ENCODE measurements around the gene HOXD13. TPM values are rescaled to one million over a fixed set of nuclear protein-coding genes. Genes with fewer than 3 reads are reported as not detected.

The HOXD13 gene
- total RNA-seq, 4 donors from 2014 or later: 4.9 TPM; not detected in 3

DNA sequence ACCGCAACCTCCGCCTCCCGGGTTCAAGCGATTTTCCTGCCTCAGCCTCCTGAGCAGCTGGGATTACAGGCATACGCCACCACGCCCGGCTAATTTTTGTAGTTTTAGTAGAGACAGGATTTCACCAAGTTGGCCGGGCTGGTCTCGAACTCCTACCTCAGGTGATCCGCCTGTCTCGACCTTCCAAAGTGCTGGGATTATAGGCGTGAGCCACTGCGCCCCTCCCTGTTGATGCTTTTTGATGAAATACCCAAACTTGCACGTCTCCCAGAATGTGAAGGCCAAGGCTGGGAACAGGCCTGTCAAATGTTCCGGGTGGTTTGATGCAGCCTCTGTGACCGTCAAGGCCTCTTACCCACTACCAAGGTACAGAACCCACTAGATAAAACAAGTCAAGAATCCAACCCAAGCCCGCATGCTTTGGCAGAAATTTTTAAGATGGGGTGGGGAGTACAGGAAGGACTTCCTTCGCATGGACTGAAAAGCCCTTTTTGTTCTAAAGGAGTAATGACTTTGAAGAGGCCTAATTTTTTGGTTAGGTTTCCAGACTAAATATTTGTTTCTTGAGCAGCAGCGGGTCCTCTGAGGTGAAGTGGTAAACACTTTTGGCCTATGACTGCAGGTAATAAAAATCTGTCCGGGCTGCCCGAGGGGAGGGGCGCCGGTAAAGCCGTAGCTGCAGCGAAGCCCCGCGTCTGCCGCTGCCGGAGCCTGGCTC lies 5.0 kb upstream of the HOXD13 start:
- intact Hi-C loops (cut with DNase I; ENCODE audit: low total_unique reads): loop anchor here (10.0 kb wide), 1 partner anchor 403 kb away; no protein-coding TSS in a partner anchor
- no peaks in the 10 kb centered on the region for H3K36me3 ChIP-seq
- peaks cover 0 to 6% of the 10 kb centered on the region in 2 donors for H3K4me1 ChIP-seq
- no peak overlapping the region for H3K27ac ChIP-seq
- TF ChIP-seq POLR2A (IDR thresholded peaks at IDR 0.05): no peak
- TF ChIP-seq, protein P1, sequence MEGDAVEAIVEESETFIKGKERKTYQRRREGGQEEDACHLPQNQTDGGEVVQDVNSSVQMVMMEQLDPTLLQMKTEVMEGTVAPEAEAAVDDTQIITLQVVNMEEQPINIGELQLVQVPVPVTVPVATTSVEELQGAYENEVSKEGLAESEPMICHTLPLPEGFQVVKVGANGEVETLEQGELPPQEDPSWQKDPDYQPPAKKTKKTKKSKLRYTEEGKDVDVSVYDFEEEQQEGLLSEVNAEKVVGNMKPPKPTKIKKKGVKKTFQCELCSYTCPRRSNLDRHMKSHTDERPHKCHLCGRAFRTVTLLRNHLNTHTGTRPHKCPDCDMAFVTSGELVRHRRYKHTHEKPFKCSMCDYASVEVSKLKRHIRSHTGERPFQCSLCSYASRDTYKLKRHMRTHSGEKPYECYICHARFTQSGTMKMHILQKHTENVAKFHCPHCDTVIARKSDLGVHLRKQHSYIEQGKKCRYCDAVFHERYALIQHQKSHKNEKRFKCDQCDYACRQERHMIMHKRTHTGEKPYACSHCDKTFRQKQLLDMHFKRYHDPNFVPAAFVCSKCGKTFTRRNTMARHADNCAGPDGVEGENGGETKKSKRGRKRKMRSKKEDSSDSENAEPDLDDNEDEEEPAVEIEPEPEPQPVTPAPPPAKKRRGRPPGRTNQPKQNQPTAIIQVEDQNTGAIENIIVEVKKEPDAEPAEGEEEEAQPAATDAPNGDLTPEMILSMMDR (IDR thresholded peaks at IDR 0.05): no peak
- no peak for DNase-seq
- H3K9me3 ChIP-seq: no peaks in the 10 kb centered on the region
- peaks cover 57 to 92% of the 10 kb centered on the region in 2 donors for H3K27me3 ChIP-seq
- H3K4me3 ChIP-seq: no peak overlapping the region

DNA sequence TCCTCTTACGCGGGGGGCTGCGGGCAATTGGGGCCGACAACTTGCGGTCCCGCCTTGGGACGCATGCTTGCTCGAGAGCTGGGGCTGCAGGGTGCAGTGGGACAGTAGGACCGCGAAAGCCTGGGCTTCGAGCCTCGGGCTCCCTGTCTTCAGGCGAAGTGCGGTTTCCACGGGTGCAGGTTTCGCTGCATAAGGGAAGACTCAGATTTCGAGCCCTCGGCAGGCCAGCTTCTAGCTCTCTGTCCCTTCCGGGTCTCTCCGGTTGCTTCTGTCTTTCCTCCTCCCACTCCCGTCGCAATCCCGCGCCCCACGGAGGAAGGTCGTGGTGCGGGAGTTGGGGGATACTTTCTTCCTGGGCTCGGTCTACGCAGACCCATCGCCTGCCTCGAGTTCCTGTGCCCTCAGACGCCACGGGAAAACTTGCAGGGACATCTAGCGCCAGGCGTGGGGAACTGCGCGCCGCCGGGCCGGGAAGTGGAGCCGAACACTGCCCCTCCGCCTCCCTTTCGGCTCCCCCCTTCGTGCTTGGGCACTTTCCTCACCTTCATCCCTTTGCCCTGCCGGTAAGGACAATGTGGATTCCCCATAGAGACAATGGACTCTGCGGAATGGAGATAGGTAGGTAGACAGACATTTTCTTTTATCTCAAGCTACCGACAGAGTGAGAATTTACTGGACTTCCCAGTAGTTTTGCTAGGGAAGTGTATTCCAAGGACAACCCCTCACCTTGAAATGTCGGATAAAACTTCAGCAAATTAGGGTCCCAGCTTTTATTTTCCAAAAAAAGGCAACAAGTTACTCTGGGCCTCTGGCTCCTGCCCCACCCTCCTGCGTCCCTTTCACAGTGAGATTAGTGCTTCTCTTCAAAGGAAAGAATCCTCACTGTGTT lies 4.2 kb upstream of the HOXD13 start:
- intact Hi-C loops (cut with DNase I; ENCODE audit: low total_unique reads): loop anchor here (10.0 kb wide), 1 partner anchor 403 kb away; no protein-coding TSS in a partner anchor
- peaks cover 55 to 87% of the 10 kb centered on the region in 2 donors for H3K27me3 ChIP-seq
- H3K36me3 ChIP-seq: no peaks in the 10 kb centered on the region
- H3K9me3 ChIP-seq: no peaks in the 10 kb centered on the region
- peak in 1 of 2 donors; percentile 51 for DNase-seq
- no peak for TF ChIP-seq POLR2A (IDR thresholded peaks at IDR 0.05)
- TF ChIP-seq, protein P1 (IDR thresholded peaks at IDR 0.05): peak; percentile 54 to 79 (median 58)
- peaks cover 0 to 10% of the 10 kb centered on the region in 2 donors for H3K4me1 ChIP-seq
- no peak overlapping the region for H3K4me3 ChIP-seq
- no peak overlapping the region for H3K27ac ChIP-seq

DNA sequence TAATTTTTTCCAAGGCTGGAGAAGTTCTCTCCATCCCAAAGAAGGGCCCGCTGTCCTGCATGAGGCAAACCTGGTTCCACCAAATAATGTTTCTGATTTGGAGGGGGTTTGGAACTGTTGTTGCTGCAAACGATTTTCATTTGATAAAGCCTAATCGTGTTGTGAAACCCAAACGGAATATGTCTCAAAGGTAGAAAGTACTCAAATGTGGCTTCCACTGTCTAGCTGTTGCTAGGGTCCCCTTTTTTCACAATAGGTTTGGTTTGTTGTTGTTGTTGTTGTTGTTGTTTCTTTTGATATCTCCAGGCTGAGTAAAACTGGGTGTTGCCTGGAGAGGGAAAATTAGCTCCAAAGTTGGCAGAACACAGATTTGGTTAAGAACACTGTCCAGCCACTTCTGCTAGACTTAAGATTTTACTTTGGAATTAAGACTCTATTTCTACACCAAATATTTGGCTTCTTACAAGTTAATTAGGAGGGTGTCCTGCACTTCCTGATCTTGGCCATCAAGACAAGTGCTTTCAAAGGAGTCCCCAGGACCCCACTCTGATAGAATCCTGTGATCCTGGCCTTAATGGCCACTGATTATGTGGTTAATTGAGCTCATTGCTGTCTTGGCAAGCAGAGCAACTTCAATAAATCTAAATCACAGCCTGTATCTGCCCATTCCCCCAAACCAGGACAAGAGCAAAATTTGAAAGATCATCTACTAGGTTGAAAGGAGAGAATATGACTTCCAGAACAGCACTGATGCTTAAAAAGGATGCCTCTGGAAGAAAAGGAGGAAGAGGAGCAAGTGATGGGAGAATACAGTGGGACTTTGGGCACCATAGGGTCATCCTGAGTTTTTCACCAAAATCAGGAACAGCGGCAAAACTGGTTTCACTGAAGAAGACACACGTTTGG lies 3.3 kb upstream of the HOXD13 start:
- peaks cover 47 to 88% of the 10 kb centered on the region in 2 donors for H3K27me3 ChIP-seq
- H3K9me3 ChIP-seq: no peaks in the 10 kb centered on the region
- DNase-seq: no peak
- H3K36me3 ChIP-seq: no peaks in the 10 kb centered on the region
- H3K4me3 ChIP-seq: no peak overlapping the region
- peaks cover 0 to 12% of the 10 kb centered on the region in 2 donors for H3K4me1 ChIP-seq
- TF ChIP-seq, protein P1 (IDR thresholded peaks at IDR 0.05): no peak
- no peak for TF ChIP-seq POLR2A (IDR thresholded peaks at IDR 0.05)
- H3K27ac ChIP-seq: no peak overlapping the region
- intact Hi-C loops (cut with DNase I; ENCODE audit: low total_unique reads): loop anchor here (10.0 kb wide), 1 partner anchor 404 kb away; no protein-coding TSS in a partner anchor

DNA sequence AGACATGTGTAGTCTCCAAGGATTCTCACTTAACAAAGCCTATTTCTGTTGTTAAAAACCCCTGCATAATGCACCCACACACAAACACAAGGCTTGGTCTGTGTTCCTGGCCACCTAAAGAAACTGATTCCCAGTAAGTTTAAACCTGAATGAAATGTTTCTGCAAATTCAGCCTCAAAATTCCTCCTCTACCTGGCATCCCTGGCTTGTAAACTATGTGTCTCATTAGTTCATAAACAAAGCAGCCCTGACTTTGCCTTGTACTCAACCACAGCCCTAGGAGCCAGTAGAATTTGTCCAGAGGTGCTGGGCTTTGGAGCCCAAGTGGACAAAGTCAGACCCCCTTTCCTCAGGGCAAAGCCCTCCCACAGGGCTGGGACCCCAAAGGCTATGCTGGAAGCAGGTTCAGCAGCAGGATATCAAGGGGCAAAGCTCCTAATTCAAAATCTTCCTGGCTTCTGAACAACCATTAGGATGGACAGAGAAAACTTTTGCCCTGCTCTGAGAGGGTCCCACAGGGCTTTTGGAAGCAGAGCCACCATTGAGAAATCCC lies 2.6 kb upstream of the HOXD13 start:
- TF ChIP-seq POLR2A (IDR thresholded peaks at IDR 0.05): no peak
- TF ChIP-seq, protein P1 (IDR thresholded peaks at IDR 0.05): no peak
- Histone ChIP-seq H3K4me1 (peaks cover 0 to 12% of the 10 kb centered on the region in 2 donors), H3K27ac (no peak overlapping the region), H3K9me3 (no peaks in the 10 kb centered on the region), H3K4me3 (no peak overlapping the region), H3K27me3 (peaks cover 51 to 88% of the 10 kb centered on the region in 2 donors), H3K36me3 (no peaks in the 10 kb centered on the region)
- no peak for DNase-seq
- intact Hi-C loops (cut with DNase I; ENCODE audit: low total_unique reads): loop anchor here (10.0 kb wide), 1 partner anchor 405 kb away; no protein-coding TSS in a partner anchor

All from uterus (tissue), 4 donors.